OCI-LY7 (cell line): ENCODE results near the gene SYVN1. TPM values are rescaled to one million over a fixed set of nuclear protein-coding genes. Genes with fewer than 3 reads are reported as not detected.

Source experiments
- BruUV-seq: library from RNA; stranded (reverse); fragments of 400-500 nt; replicated peaks from 2 replicates; lab custom pipeline; 2021; lab: Mats Ljungman, UMichigan
- CTCF ChIA-PET: fragments of 300-600 bp; sonication (Branson Sonifier 250); formaldehyde crosslinking; loops from one replicate; lab custom pipeline; 2022; ENCODE audit warnings: antibody characterized with exemption; ENCODE audit not compliant: unreplicated experiment; lab: Charles Lee
- POLR2A ChIA-PET: fragments of 300-600 bp; sonication (Branson Sonifier 250); formaldehyde crosslinking; loops from one replicate; lab custom pipeline; 2022; ENCODE audit warnings: antibody characterized with exemption; lab: Charles Lee
- DNase-seq: peaks from one replicate; pipeline ENCODE4 v3.0.0-alpha.2; 2015; ENCODE audit warnings: low spot score
- H2AFZ ChIP-seq: fragments of 200-600 bp; sonication (generic), shearing (Covaris generic); 2 replicates; pipeline ENCODE4 v1.6.1; 2014; ENCODE audit warnings: mild to moderate bottlenecking, antibody characterized with exemption, low read length, moderate library complexity
- H3K27ac ChIP-seq: fragments of 200-600 bp; sonication (generic); 2 replicates; pipeline ENCODE4 v1.5.1; 2014; ENCODE audit warnings: mixed run types, low read depth, mild to moderate bottlenecking, moderate library complexity, low read length, inconsistent platforms; ENCODE audit not compliant: poor library complexity, severe bottlenecking
- H3K36me3 ChIP-seq: fragments of 200-600 bp; sonication (generic); 2 replicates; pipeline ENCODE4 v1.6.1; 2014; ENCODE audit warnings: mild to moderate bottlenecking, antibody characterized with exemption, low read length, moderate library complexity, mixed read lengths; ENCODE audit not compliant: insufficient read depth
- H3K4me1 ChIP-seq: fragments of 200-600 bp; sonication (generic); 2 replicates; pipeline ENCODE4 v1.5.1; 2014; ENCODE audit warnings: mild to moderate bottlenecking, low read length; ENCODE audit not compliant: insufficient read depth, poor library complexity, severe bottlenecking
- H3K4me2 ChIP-seq: fragments of 200-600 bp; sonication (generic); 2 replicates; pipeline ENCODE4 v1.6.1; 2014; ENCODE audit warnings: mild to moderate bottlenecking, low read length
- H3K4me3 ChIP-seq: fragments of 200-600 bp; sonication (generic); 2 replicates; pipeline ENCODE4 v1.5.1; 2014; ENCODE audit warnings: mild to moderate bottlenecking, low read depth, low read length; ENCODE audit not compliant: poor library complexity, severe bottlenecking
- H3K79me2 ChIP-seq: fragments of 200-600 bp; sonication (generic); 2 replicates; pipeline ENCODE4 v1.6.1; 2016; ENCODE audit warnings: low read depth, mild to moderate bottlenecking, low read length, moderate library complexity, mixed read lengths; ENCODE audit not compliant: insufficient read depth
- H3K9me2 ChIP-seq: fragments of 200-600 bp; sonication (generic); 2 replicates; pipeline ENCODE4 v1.6.1; 2016; ENCODE audit warnings: mild to moderate bottlenecking, low read length, mixed read lengths; ENCODE audit not compliant: insufficient read depth
- H3K9me3 ChIP-seq: fragments of 200-600 bp; sonication (generic); 2 replicates; pipeline ENCODE4 v1.6.1; 2014; ENCODE audit warnings: mild to moderate bottlenecking, mixed run types, low read length, mixed read lengths
- H4K20me1 ChIP-seq: fragments of 200-600 bp; sonication (generic); 2 replicates; pipeline ENCODE4 v1.6.1; 2014; ENCODE audit warnings: mild to moderate bottlenecking, antibody characterized with exemption, low read length, moderate library complexity, mixed read lengths; ENCODE audit not compliant: insufficient read depth
- EZH2phosphoT487 ChIP-seq: fragments of 200-600 bp; sonication (generic); IDR thresholded peaks from 2 replicates; pipeline ENCODE4 v1.6.1; 2018; ENCODE audit warnings: low read depth, borderline replicate concordance, mild to moderate bottlenecking, mixed run types, antibody characterized with exemption, low read length, moderate library complexity, mixed read lengths
- intact Hi-C: fragments of 100-400 bp; cut with micrococcal nuclease; formaldehyde crosslinking; loops from one replicate; pipeline ENCODE4 v1.10.0; 2022; ENCODE audit not compliant: unreplicated experiment
- total RNA-seq, 2 experiments: library from RNA; depleted of rRNA in 1 of 2; stranded (reverse); fragments of >200 nt in 1 of 2; shearing (Covaris generic) in 1 of 2; gene quantifications; 2 replicates each; pipeline ENCODE4 v1.2.3, GENCODE V29; 2014 to 2022
- TF ChIP-seq, protein P1 (sequence below): fragments of 200-600 bp; sonication (generic); conservative IDR thresholded peaks from 2 replicates; pipeline ENCODE4 v1.5.1; 2014; ENCODE audit warnings: mild to moderate bottlenecking, antibody characterized with exemption, low read length, moderate library complexity, mixed read lengths

Gene SYVN1
- total RNA-seq, 2 experiments from 2014 or later = 134 to 310 TPM

DNA sequence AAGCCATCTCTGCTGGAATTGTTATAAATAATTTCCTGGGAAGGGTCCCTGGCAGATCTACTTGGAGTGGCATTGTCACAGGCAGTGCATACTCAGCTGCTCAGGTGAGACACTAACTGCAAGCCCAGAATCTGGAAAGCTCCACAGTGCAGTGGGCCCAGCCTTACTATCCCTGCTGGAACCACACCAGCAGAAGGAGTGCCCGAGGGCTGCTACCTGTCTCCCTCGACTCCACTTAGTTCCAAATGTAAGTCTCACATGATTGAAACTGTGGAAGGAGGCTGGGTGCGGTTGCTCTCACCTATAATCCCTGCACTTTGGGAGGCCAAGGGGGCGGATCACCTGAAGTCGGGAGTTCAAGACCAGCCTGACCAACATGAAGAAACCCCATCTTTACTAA, 14.3 kb upstream of the SYVN1 start:
- no TSS peak for BruUV-seq
- TF ChIP-seq EZH2phosphoT487 = no peak
- TF ChIP-seq, protein P1, sequence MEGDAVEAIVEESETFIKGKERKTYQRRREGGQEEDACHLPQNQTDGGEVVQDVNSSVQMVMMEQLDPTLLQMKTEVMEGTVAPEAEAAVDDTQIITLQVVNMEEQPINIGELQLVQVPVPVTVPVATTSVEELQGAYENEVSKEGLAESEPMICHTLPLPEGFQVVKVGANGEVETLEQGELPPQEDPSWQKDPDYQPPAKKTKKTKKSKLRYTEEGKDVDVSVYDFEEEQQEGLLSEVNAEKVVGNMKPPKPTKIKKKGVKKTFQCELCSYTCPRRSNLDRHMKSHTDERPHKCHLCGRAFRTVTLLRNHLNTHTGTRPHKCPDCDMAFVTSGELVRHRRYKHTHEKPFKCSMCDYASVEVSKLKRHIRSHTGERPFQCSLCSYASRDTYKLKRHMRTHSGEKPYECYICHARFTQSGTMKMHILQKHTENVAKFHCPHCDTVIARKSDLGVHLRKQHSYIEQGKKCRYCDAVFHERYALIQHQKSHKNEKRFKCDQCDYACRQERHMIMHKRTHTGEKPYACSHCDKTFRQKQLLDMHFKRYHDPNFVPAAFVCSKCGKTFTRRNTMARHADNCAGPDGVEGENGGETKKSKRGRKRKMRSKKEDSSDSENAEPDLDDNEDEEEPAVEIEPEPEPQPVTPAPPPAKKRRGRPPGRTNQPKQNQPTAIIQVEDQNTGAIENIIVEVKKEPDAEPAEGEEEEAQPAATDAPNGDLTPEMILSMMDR = no peak
- CTCF ChIA-PET = no interaction called here

DNA sequence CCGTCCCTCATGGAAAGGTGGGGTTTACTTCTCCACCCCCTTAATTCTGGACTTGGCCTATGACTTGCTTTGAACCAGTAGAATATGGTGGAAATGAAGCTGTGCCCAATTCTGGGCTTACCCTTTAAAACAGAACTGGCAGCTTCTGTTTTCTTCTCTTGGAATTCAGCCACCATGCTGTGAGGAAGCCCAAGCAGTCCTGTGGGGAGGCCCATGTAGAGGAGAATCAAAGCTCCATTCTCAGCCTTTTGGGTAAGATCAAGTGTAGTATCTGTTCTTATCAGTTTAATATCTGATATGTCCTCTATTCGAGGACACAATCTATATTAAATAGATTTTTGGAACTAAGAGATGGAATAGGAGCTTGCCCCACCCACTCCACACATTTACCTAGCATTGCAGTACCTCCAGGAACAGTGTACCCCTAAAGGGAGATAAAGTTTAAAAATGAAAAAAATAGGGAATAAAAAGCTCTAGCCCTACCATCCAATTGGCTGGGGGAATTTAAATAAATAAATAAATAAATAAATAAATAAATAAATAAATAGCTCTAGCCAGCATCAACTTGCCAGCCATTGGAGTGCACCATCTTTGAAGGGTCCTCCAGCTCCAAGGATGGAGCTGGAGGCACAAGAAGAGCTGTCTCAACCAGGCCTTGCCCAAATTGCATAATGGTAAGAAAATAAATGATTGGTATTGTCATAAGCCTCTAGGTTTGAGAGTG, 13.2 kb upstream of the SYVN1 start:
- Histone ChIP-seq H3K4me1 (peaks cover 25% of the 10 kb centered on the region), H3K36me3 (no peaks in the 10 kb centered on the region; the same call in 1 of the 2 replicates), H3K4me2 (no peak overlapping the region), H3K9me3 (peaks cover 15% of the 10 kb centered on the region; the same call in 1 of the 2 replicates), H3K4me3 (no peak overlapping the region), H4K20me1 (no peaks in the 10 kb centered on the region), H3K79me2 (no peaks in the 10 kb centered on the region), H3K9me2 (no peaks in the 10 kb centered on the region), H3K27ac (no peak overlapping the region), H2AFZ (no peak overlapping the region)
- POLR2A ChIA-PET = interaction anchor here (0.6 to 1.7 kb wide), 4 partner anchors 12 to 77 kb away, joined by 4 to 10 read pairs (median 4); no protein-coding TSS in a partner anchor
- CTCF ChIA-PET = no interaction called here
- DNase-seq = no peak
- no TSS peak for BruUV-seq
- TF ChIP-seq, protein P1 = no peak
- intact Hi-C loops = no loop called here

More for the DNA sequence above, 14.3 kb upstream of the SYVN1 start:
- Histone ChIP-seq H3K79me2 (no peaks in the 10 kb centered on the region), H3K9me2 (no peaks in the 10 kb centered on the region), H3K36me3 (no peaks in the 10 kb centered on the region; the same call in 1 of the 2 replicates), H3K4me2 (no peak overlapping the region), H2AFZ (no peak overlapping the region), H3K9me3 (peaks cover 15% of the 10 kb centered on the region; the same call in 1 of the 2 replicates), H3K4me3 (no peak overlapping the region), H3K27ac (no peak overlapping the region), H4K20me1 (no peaks in the 10 kb centered on the region), H3K4me1 (peaks cover 29% of the 10 kb centered on the region)
- DNase-seq = no peak
- POLR2A ChIA-PET = interaction anchor here (0.6 to 0.7 kb wide), 2 partner anchors 8 to 134 kb away, joined by 5 read pairs; no protein-coding TSS in a partner anchor
- intact Hi-C loops = no loop called here

DNA sequence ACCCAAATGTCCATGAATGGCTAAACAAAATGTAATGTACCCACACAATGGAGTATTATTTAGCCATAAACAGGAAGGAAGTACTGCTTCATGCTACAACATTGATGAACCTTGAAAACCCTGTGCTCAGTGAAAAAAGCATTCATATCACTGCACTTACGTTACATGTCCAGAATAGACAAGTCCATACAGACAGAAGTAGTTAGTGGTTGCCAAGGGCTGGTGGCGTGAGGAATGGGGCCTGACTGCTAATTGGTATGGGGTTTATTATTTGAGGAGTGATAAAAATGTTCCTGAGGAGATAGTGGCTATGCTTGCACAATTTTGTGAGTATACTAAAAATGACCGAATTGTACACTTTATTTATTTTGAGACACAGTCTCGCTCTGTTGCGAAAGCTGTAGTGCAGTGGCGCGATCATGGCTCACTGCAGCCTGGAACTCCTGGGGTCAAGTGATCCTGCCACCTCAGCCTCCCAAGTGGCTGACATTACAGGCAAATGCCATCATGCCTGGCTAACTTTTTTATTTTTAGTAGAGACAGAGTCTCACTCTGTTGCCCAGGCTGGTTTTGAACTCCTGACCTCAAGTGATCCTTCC, 7.7 kb upstream of the SYVN1 start:
- Histone ChIP-seq H3K79me2 (no peaks in the 10 kb centered on the region), H4K20me1 (no peaks in the 10 kb centered on the region), H2AFZ (no peak overlapping the region), H3K9me2 (no peaks in the 10 kb centered on the region), H3K4me2 (no peak overlapping the region), H3K4me3 (no peak overlapping the region), H3K9me3 (peaks cover 9% of the 10 kb centered on the region; the same call in 1 of the 2 replicates), H3K27ac (no peak overlapping the region), H3K4me1 (peaks cover 22% of the 10 kb centered on the region), H3K36me3 (no peaks in the 10 kb centered on the region; the same call in 1 of the 2 replicates)
- TF ChIP-seq, protein P1 = no peak
- no peak for TF ChIP-seq EZH2phosphoT487
- ChIA-PET CTCF (no interaction called here), POLR2A (no interaction called here)
- intact Hi-C loops = no loop called here
- DNase-seq = no peak
- BruUV-seq = no TSS peak
